Measurements from ENCODE around the gene TERB2.
"Not testable (repeated sequence)": the region's sequence is repeated elsewhere in the genome, so short reads cannot be mapped to it uniquely, and the experiment has no call there.

GRCh38 chr15:44912186-44912585 is 44.3 kb upstream of the TERB2 start:
- not testable (repeated sequence) for TF ChIP-seq CTCF (optimal IDR thresholded peaks at IDR 0.05 in 1 of 3, IDR thresholded peaks at IDR 0.05 in 1 of 3, conservative IDR thresholded peaks at IDR 0.05 in 1 of 3; ENCODE audit: extremely low read depth in 1 of 3, insufficient read depth in 2 of 3, low read length in 3 of 3); EZH2 (IDR thresholded peaks at IDR 0.05; ENCODE audit: low read length)
